Mesendoderm (in vitro differentiated cells): ENCODE measurements around the gene TRIM4.

Experiments used
- DNase-seq: peaks from one replicate; pipeline ENCODE4 v3.0.0; 2013
- H2AK5ac ChIP-seq: 2 replicates; pipeline ENCODE4 v1.6.1; 2013; ENCODE audit warnings: low read length, inconsistent platforms
- H2BK120ac ChIP-seq: 2 replicates; pipeline ENCODE4 v1.6.1; 2013; ENCODE audit warnings: low read depth, mild to moderate bottlenecking, low read length, moderate library complexity, mixed read lengths
- H2BK15ac ChIP-seq: replicated peaks from 2 replicates; pipeline ENCODE4 v1.6.1; 2013; ENCODE audit warnings: low read depth, mild to moderate bottlenecking, moderate library complexity
- H2BK5ac ChIP-seq: 2 replicates; pipeline ENCODE4 v1.6.1; 2013; ENCODE audit warnings: low read length, inconsistent platforms
- H3K18ac ChIP-seq: 2 replicates; pipeline ENCODE4 v1.6.1; 2013; ENCODE audit warnings: mild to moderate bottlenecking, low read length, mixed read lengths
- H3K23ac ChIP-seq: one replicate; pipeline ENCODE4 v1.6.1; 2013; ENCODE audit warnings: low read length
- H3K27ac ChIP-seq: 2 replicates; pipeline ENCODE4 v1.5.1; 2013; ENCODE audit warnings: low read depth, mild to moderate bottlenecking, inconsistent platforms, low read length, moderate library complexity
- H3K27me3 ChIP-seq: 2 replicates; pipeline ENCODE4 v1.6.1; 2013; ENCODE audit warnings: low read length, control low read depth, mild to moderate bottlenecking, inconsistent platforms; ENCODE audit not compliant: insufficient read depth, poor library complexity
- H3K36me3 ChIP-seq: 2 replicates; pipeline ENCODE4 v1.6.1; 2013; ENCODE audit warnings: low read length, inconsistent platforms; ENCODE audit not compliant: control insufficient read depth, insufficient read depth
- H3K4ac ChIP-seq: one replicate; pipeline ENCODE4 v1.6.1; 2013; ENCODE audit warnings: low read depth, mild to moderate bottlenecking, low read length, moderate library complexity
- H3K4me1 ChIP-seq: 2 replicates; pipeline ENCODE4 v1.6.1; 2013; ENCODE audit warnings: low read depth, low read length, inconsistent platforms; ENCODE audit not compliant: control insufficient read depth
- H3K4me2 ChIP-seq: 2 replicates; pipeline ENCODE4 v1.6.1; 2013; ENCODE audit warnings: low read length
- H3K4me3 ChIP-seq: 2 replicates; pipeline ENCODE4 v1.5.1; 2013; ENCODE audit warnings: mild to moderate bottlenecking, low read length
- H3K56ac ChIP-seq: one replicate; pipeline ENCODE4 v1.6.1; 2013; ENCODE audit warnings: low read length
- H3K79me1 ChIP-seq: 2 replicates; pipeline ENCODE4 v1.6.1; 2013; ENCODE audit warnings: low read length, inconsistent platforms
- H3K79me2 ChIP-seq: 2 replicates; pipeline ENCODE4 v1.6.1; 2013; ENCODE audit warnings: mild to moderate bottlenecking, low read length; ENCODE audit not compliant: control insufficient read depth, insufficient read depth
- H3K9ac ChIP-seq: 2 replicates; pipeline ENCODE4 v1.6.1; 2013; ENCODE audit warnings: low read length, inconsistent platforms
- H4K5ac ChIP-seq: one replicate; pipeline ENCODE4 v1.6.1; 2013; ENCODE audit warnings: low read length
- H4K8ac ChIP-seq: one replicate; pipeline ENCODE4 v1.6.1; 2013; ENCODE audit warnings: low read depth, mild to moderate bottlenecking, control low read depth, low read length, moderate library complexity
- WGBS: extraction: QIAGEN DNeasy Blood & Tissue Kit; methylation state at CpG from one replicate; pipeline ENCODE4 v1.1.7; 2013; ENCODE audit warnings: low lambda C conversion rate, missing lambda C conversion rate; ENCODE audit not compliant: insufficient coverage; ENCODE audit errors: extremely low coverage; 5-methylcytosine and 5-hydroxymethylcytosine counted together

The TRIM4 gene

GRCh38 chr7:99860281-99861127, 58.8 kb downstream of the TRIM4 start:
- Histone ChIP-seq H3K23ac (no peak overlapping the region), H4K5ac (no peak overlapping the region), H2AK5ac (no peak overlapping the region), H4K8ac (no peak overlapping the region), H3K27me3 (no peaks in the 10 kb centered on the region), H3K4me3 (no peak overlapping the region), H3K18ac (no peak overlapping the region), H3K79me2 (no peaks in the 10 kb centered on the region), H3K4me1 (no peaks in the 10 kb centered on the region), H3K36me3 (no peaks in the 10 kb centered on the region), H3K9ac (no peak overlapping the region), H2BK5ac (no peak overlapping the region), H3K56ac (no peak overlapping the region), H3K4ac (no peak overlapping the region), H3K79me1 (no peaks in the 10 kb centered on the region), H2BK15ac (no peak overlapping the region), H2BK120ac (no peak overlapping the region), H3K27ac (no peak overlapping the region), H3K4me2 (no peak overlapping the region)
- no CpG with 5 or more reads among the region's 15 CpGs for WGBS
- DNase-seq = no peak

- Histone ChIP-seq H3K36me3 (no peaks in the 10 kb centered on the region), H2BK5ac (no peak overlapping the region), H3K27me3 (no peaks in the 10 kb centered on the region), H3K79me2 (no peaks in the 10 kb centered on the region), H4K8ac (no peak overlapping the region), H3K18ac (no peak overlapping the region), H2BK120ac (no peak overlapping the region), H2BK15ac (no peak overlapping the region), H3K4ac (no peak overlapping the region), H3K79me1 (no peaks in the 10 kb centered on the region), H3K56ac (no peak overlapping the region), H3K4me1 (no peaks in the 10 kb centered on the region), H3K27ac (no peak overlapping the region), H4K5ac (no peak overlapping the region), H3K23ac (no peak overlapping the region), H2AK5ac (no peak overlapping the region), H3K4me2 (no peak overlapping the region), H3K4me3 (no peak overlapping the region), H3K9ac (no peak overlapping the region)
- WGBS = no CpG with 5 or more reads among the region's 1 CpG
- DNase-seq = no peak
Observed at GRCh38 chr7:99855236-99855635, 64.1 kb downstream of the TRIM4 start.

DNA sequence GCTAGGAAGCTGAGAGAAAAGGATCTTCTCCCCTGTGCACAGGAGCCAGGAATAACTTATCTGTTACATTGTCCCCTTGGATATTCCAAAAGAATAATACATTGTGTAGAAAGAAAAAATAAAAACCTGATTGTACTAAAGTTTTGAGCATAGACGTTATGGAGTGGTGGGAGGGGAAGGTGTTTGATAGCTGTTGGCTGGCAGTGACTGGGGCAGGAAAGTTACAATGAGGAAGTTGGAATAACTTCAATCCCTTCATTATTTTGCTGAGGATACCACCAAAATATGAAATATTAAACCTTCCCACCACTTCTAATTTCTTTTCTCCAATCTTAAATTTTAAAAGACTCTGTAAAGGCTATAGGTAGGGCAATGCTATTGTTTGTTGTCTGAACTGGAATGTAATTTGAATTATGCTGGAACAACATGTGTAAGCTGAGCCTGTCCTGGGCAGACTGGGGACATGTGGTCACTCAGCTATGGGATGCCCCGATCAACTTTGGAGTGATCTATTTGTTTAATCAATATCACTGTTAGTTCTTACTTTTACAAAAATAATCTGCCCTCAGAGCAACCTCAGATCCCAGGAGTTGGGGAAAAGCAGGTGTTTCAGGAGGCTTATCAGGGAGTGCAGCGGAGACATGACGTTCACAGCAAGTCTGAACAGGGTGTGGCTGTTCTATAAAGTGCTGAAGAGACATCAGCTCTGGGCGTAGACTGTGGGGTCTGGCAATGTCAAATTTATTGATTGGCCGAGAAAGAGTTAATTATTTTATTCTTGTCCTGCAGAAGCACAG, 70.7 kb downstream of the TRIM4 start:
- no peak for DNase-seq
- no peaks in the 10 kb centered on the region for H3K27me3 ChIP-seq
- H3K79me1 ChIP-seq = no peaks in the 10 kb centered on the region
- H3K9ac ChIP-seq = no peak overlapping the region
- no peaks in the 10 kb centered on the region for H3K36me3 ChIP-seq
- H3K4ac ChIP-seq = no peak overlapping the region
- H3K4me2 ChIP-seq = no peak overlapping the region
- H3K23ac ChIP-seq = no peak overlapping the region
- no peaks in the 10 kb centered on the region for H3K79me2 ChIP-seq
- no peak overlapping the region for H3K27ac ChIP-seq
- no CpG with 5 or more reads among the region's 6 CpGs for WGBS
- no peak overlapping the region for H4K8ac ChIP-seq
- H3K18ac ChIP-seq = no peak overlapping the region
- H2BK5ac ChIP-seq = no peak overlapping the region
- H2BK120ac ChIP-seq = no peak overlapping the region
- no peak overlapping the region for H4K5ac ChIP-seq
- no peak overlapping the region for H2BK15ac ChIP-seq
- H3K4me3 ChIP-seq = no peak overlapping the region
- no peak overlapping the region for H2AK5ac ChIP-seq
- H3K56ac ChIP-seq = no peak overlapping the region
- no peaks in the 10 kb centered on the region for H3K4me1 ChIP-seq

DNA sequence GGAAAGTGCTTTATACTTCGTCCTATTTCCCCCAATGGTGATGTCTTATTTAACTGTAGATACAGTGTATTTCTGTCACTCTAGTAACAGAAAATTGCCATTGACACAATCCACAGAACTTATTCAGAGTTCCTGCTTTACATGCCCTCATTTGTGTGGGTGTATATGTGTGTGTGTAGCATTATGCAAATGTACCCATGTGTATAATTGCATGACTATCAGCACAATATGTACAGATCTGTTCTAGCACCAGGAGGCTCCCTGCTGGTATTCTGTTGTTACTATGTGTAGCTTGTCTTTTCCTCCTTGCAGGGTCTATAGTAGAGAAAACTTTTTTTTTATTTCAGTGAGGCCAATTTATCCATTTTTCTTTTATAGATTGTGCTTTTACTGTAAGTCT, 75.0 kb downstream of the TRIM4 start:
- Histone ChIP-seq H3K36me3 (no peaks in the 10 kb centered on the region), H3K23ac (no peak overlapping the region), H4K8ac (no peak overlapping the region), H3K27me3 (no peaks in the 10 kb centered on the region), H3K9ac (no peak overlapping the region), H2BK15ac (no peak overlapping the region), H3K18ac (no peak overlapping the region), H4K5ac (no peak overlapping the region), H3K79me2 (no peaks in the 10 kb centered on the region), H2BK5ac (no peak overlapping the region), H3K4me1 (peaks cover 7% of the 10 kb centered on the region), H2BK120ac (no peak overlapping the region), H3K4me3 (no peak overlapping the region), H3K4me2 (no peak overlapping the region), H3K79me1 (no peaks in the 10 kb centered on the region), H3K56ac (no peak overlapping the region), H3K27ac (no peak overlapping the region), H2AK5ac (no peak overlapping the region), H3K4ac (no peak overlapping the region)
- WGBS = no CpG with 5 or more reads among the region's 1 CpG
- DNase-seq = no peak

DNA sequence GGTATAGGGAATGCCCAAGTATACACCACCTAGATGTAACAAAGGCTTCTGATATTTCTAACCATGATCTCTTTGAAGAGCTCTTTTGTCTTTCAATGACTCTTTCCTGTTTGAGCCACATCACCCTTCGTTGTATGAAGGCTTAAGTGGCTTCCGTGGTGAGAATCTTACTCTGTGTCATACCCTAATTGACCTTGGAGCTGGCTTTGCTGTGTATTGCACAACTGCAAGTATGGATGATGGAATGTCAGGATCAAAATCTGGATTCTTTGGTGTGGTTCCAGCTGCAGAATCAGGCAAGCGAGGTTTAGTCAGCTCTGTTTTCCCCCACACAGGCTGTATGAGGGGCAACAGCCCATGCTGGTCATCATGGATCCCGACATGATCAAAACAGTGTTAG, 75.5 kb downstream of the TRIM4 start:
- no peak overlapping the region for H3K56ac ChIP-seq
- H3K4me3 ChIP-seq = no peak overlapping the region
- no peaks in the 10 kb centered on the region for H3K79me1 ChIP-seq
- no peak overlapping the region for H2BK5ac ChIP-seq
- no peak overlapping the region for H3K4ac ChIP-seq
- no peak overlapping the region for H2BK120ac ChIP-seq
- H3K23ac ChIP-seq = no peak overlapping the region
- no peak overlapping the region for H2BK15ac ChIP-seq
- H3K36me3 ChIP-seq = no peaks in the 10 kb centered on the region
- no peak overlapping the region for H2AK5ac ChIP-seq
- no peak for DNase-seq
- WGBS = no CpG with 5 or more reads among the region's 4 CpGs
- no peak overlapping the region for H3K27ac ChIP-seq
- no peak overlapping the region for H4K8ac ChIP-seq
- no peaks in the 10 kb centered on the region for H3K27me3 ChIP-seq
- H3K4me2 ChIP-seq = no peak overlapping the region
- H4K5ac ChIP-seq = no peak overlapping the region
- H3K9ac ChIP-seq = no peak overlapping the region
- H3K4me1 ChIP-seq = peaks cover 8% of the 10 kb centered on the region
- H3K79me2 ChIP-seq = no peaks in the 10 kb centered on the region
- H3K18ac ChIP-seq = no peak overlapping the region
